GM12878 (cell line): ENCODE results near the gene SLC4A9. TPM values are rescaled to one million over a fixed set of nuclear protein-coding genes. Genes with fewer than 3 reads are reported as not detected.

Experiments used
- ATAC-seq: fragments of 200-7000 bp; cut with Tn5 transposase; 3 replicates; pipeline ENCODE4 v1.9.1; 2020; ENCODE audit warnings: mild to moderate bottlenecking, moderate library complexity
- BruUV-seq: library from RNA; stranded (reverse); fragments of 400-500 nt; replicated peaks from 2 replicates; lab custom pipeline; 2021; lab: Mats Ljungman, UMichigan
- CTCF ChIA-PET: fragments of 300-600 bp; sonication (Branson Sonifier 250); formaldehyde crosslinking; extraction: SDS; loops from one replicate; lab custom pipeline; 2021; ENCODE audit warnings: inconsistent platforms; lab: Yijun Ruan, JAX
- POLR2A ChIA-PET: fragments of 350-600 bp; formaldehyde crosslinking; extraction: SDS; loops from one replicate; lab custom pipeline; 2021; ENCODE audit warnings: inconsistent platforms; lab: Charles Lee
- RAD21 ChIA-PET: fragments of 300-600 bp; sonication (Branson Sonifier 250); formaldehyde crosslinking; loops from one replicate; lab custom pipeline; 2023; ENCODE audit warnings: antibody characterized with exemption; ENCODE audit not compliant: unreplicated experiment; lab: Charles Lee
- SMC1A ChIA-PET: fragments of 300-600 bp; sonication (Branson Sonifier 250); formaldehyde crosslinking; loops from one replicate; lab custom pipeline; 2023; ENCODE audit not compliant: unreplicated experiment, uncharacterized antibody; lab: Charles Lee
- DNase-seq: peaks from one replicate; pipeline ENCODE4 v3.0.0-alpha.2; 2011; ENCODE audit warnings: low read depth, low spot score
- FAIRE-seq: peaks from 3 replicates; lab custom pipeline; 2011; peaks lifted over from hg19 to GRCh38; lab: Jason Lieb, UNC
- H2AFZ ChIP-seq: 2 replicates; pipeline ENCODE4 v1.6.0; 2011; ENCODE audit warnings: low read depth, low read length, control low read depth; ENCODE audit not compliant: control insufficient read depth
- H3K27ac ChIP-seq: 2 replicates; pipeline ENCODE4 v1.5.1; 2011; ENCODE audit warnings: control low read depth; ENCODE audit not compliant: control insufficient read depth, insufficient read depth
- H3K27me3 ChIP-seq, 2 experiments: replicated peaks in 1 of 2; 2 replicates each; pipeline versions ENCODE4 v1.6.0 to v1.6.1; 2011; ENCODE audit warnings: low read length in 1 of 2; ENCODE audit not compliant: control insufficient read depth in 2 of 2, insufficient read depth in 2 of 2
- H3K36me3 ChIP-seq, 2 experiments: 2 replicates each; pipeline ENCODE4 v1.5.1; 2011; ENCODE audit warnings: low read length in 1 of 2; ENCODE audit not compliant: control insufficient read depth in 2 of 2, insufficient read depth in 2 of 2
- H3K4me1 ChIP-seq: 2 replicates; pipeline ENCODE4 v1.6.1; 2011; ENCODE audit warnings: mild to moderate bottlenecking, low read length, moderate library complexity, mixed read lengths; ENCODE audit not compliant: control insufficient read depth, insufficient read depth
- H3K4me2 ChIP-seq: 2 replicates; pipeline ENCODE4 v1.6.0; 2011; ENCODE audit warnings: control low read depth; ENCODE audit not compliant: control insufficient read depth, insufficient read depth
- H3K4me3 ChIP-seq: fragments of 200-600 bp; sonication (generic); 2 replicates; pipeline ENCODE4 v1.5.1; 2016
- H3K79me2 ChIP-seq: 2 replicates; pipeline ENCODE4 v1.6.0; 2011; ENCODE audit warnings: low read length; ENCODE audit not compliant: control insufficient read depth, insufficient read depth
- H3K9ac ChIP-seq: 2 replicates; pipeline ENCODE4 v1.8.0; 2011; ENCODE audit warnings: low read length, control low read depth, mixed read lengths; ENCODE audit not compliant: control insufficient read depth, insufficient read depth
- H3K9me3 ChIP-seq: replicated peaks from 3 replicates; pipeline ENCODE4 v1.5.1; 2011; ENCODE audit warnings: mild to moderate bottlenecking, low read length; ENCODE audit not compliant: control insufficient read depth, insufficient read depth
- H4K20me1 ChIP-seq: 2 replicates; pipeline ENCODE4 v1.6.0; 2011; ENCODE audit not compliant: control insufficient read depth, insufficient read depth
- CBFB ChIP-seq: IDR thresholded peaks from 2 replicates; pipeline ENCODE4 v1.6.1; 2016; ENCODE audit warnings: antibody characterized with exemption, low read depth
- GABPA ChIP-seq: IDR thresholded peaks from 2 replicates; pipeline ENCODE4 v1.6.1; 2014; ENCODE audit warnings: antibody characterized with exemption, low read depth, mild to moderate bottlenecking, inconsistent platforms
- POLR2AphosphoS2 ChIP-seq: IDR thresholded peaks from 2 replicates; pipeline ENCODE4 v1.6.1; 2011; ENCODE audit warnings: low read depth, mild to moderate bottlenecking, low read length, improper control_type of control experiment, moderate library complexity
- RBBP5 ChIP-seq: fragments of 200-600 bp; sonication (generic); conservative IDR thresholded peaks from 2 replicates; pipeline ENCODE4 v1.6.1; 2016
- SMAD5 ChIP-seq: IDR thresholded peaks from 2 replicates; pipeline ENCODE4 v1.6.1; 2016; ENCODE audit warnings: antibody characterized with exemption, low read depth
- TCF3 ChIP-seq: IDR thresholded peaks from 2 replicates; pipeline ENCODE4 v1.6.1; 2012; ENCODE audit warnings: low read depth, mild to moderate bottlenecking, low read length, borderline replicate concordance; ENCODE audit not compliant: insufficient read depth
- TCF7 ChIP-seq: IDR thresholded peaks from 2 replicates; pipeline ENCODE4 v1.6.1; 2014; ENCODE audit warnings: antibody characterized with exemption, borderline replicate concordance
- ZNF24 ChIP-seq: fragments of 450-650 bp; IDR thresholded peaks from 2 replicates; pipeline ENCODE4 v1.6.1; 2017; ENCODE audit warnings: antibody characterized with exemption, mild to moderate bottlenecking
- WGBS: methylation state at CpG from one replicate; pipeline ENCODE4 v1.1.6; 2016; ENCODE audit warnings: low lambda C conversion rate; ENCODE audit not compliant: insufficient replicate concordance, insufficient coverage; ENCODE audit errors: missing lambda C conversion rate; 5-methylcytosine and 5-hydroxymethylcytosine counted together
- in situ Hi-C: fragments of 300-500 bp; cut with MboI; formaldehyde crosslinking; loops from 9 replicates; pipeline ENCODE4 v1.14.3; 2018; ENCODE audit warnings: mixed read lengths
- intact Hi-C: fragments of 100-400 bp; cut with micrococcal nuclease; formaldehyde crosslinking; loops from one replicate; pipeline ENCODE4 v1.14.2; 2022; ENCODE audit not compliant: unreplicated experiment
- polyA plus RNA-seq, 11 experiments: library from polyadenylated mRNA; depleted of rRNA in 4 of 11; unstranded in 6 of 11; stranded (reverse) in 5 of 11; fragments of >200 nt; fragmentation: Nextera tagmentation in 4 of 11; fragmentation: Illumina TruSeq in 1 of 11; extraction: Ambion mirVana in 4 of 11; extraction: Trizol in 1 of 11; gene quantifications; 1 replicate in 1 of 11; 2 replicates in 10 of 11; pipeline versions ENCODE4 v1.2.1 to v1.2.3, GENCODE V29; 2011 to 2016; ENCODE audit warnings: inconsistent platforms in 2 of 11, missing spikeins in 2 of 11, low read depth in 1 of 11
- total RNA-seq, 4 experiments: library from RNA; depleted of rRNA in 3 of 4; stranded (reverse); fragments of >200 nt in 3 of 4; fragmentation: Illumina TruSeq in 1 of 4; extraction: Trizol in 1 of 4; gene quantifications; 2 replicates each; pipeline versions ENCODE4 v1.2.1 to v1.2.3, GENCODE V29; 2013 to 2021
- TF ChIP-seq, protein P1 (sequence below): IDR thresholded peaks from 2 replicates; pipeline ENCODE4 v1.6.1; 2012; ENCODE audit warnings: improper control_type of control experiment, low read depth, low read length; ENCODE audit not compliant: insufficient replicate concordance
- TF ChIP-seq, protein P2 (sequence below): IDR thresholded peaks from 2 replicates; pipeline ENCODE4 v1.6.1; 2012; ENCODE audit warnings: low read depth, low read length, improper control_type of control experiment

Gene SLC4A9
- total and polyA plus RNA-seq, 10 of the 15 experiments (the other 5 are each of a cell fraction or from before 2014, with no cell fraction given): 0.03 to 0.05 (median 0.05) TPM; not detected in 7

DNA sequence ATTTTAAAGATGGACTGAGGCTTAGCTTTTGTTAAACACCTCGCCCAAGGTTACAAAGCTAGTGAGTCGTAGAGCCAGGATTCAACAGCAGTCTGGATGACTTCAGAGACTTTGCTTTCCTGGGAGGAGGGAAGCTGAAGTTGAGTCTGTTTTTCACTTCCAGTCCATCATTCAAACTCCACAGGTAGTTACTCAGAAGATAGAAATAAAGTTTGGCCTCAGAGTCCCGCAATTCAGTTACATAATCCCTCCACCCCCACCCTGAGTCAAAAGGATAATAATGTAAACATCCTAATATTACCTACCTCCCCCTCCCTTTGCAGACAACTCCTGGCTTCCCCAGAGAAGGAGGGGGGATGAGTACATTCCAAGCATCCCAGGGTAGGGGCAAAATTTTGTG is 21.7 kb upstream of the SLC4A9 start:
- WGBS: 95% methylated on average over 3 of the region's 3 CpGs
- FAIRE-seq (no peak), DNase-seq (no peak), ATAC-seq (no peak)
- no peak overlapping the region; the same call in 1 of the 2 replicates for H3K4me2 ChIP-seq
- intact Hi-C loops (no loop called here), in situ Hi-C loops (no loop called here)
- ChIA-PET POLR2A (no interaction called here), SMC1A (interaction anchor here (1.4 to 2.4 kb wide), 2 partner anchors 9 to 10 kb away, joined by 5 to 10 read pairs; partner anchors contain the start of gene HBEGF), RAD21 (interaction anchor here (1.3 to 1.6 kb wide), 2 partner anchors 13 to 94 kb away, joined by 3 to 6 read pairs; no protein-coding TSS in a partner anchor), CTCF (interaction anchor here (1.0 to 2.0 kb wide), 4 partner anchors 8 to 94 kb away, joined by 4 to 5 read pairs (median 4); partner anchors contain the start of gene HBEGF)
- no peak for TF ChIP-seq POLR2AphosphoS2
- TF ChIP-seq CBFB: no peak
- TF ChIP-seq RBBP5: no peak
- TF ChIP-seq, protein P1, sequence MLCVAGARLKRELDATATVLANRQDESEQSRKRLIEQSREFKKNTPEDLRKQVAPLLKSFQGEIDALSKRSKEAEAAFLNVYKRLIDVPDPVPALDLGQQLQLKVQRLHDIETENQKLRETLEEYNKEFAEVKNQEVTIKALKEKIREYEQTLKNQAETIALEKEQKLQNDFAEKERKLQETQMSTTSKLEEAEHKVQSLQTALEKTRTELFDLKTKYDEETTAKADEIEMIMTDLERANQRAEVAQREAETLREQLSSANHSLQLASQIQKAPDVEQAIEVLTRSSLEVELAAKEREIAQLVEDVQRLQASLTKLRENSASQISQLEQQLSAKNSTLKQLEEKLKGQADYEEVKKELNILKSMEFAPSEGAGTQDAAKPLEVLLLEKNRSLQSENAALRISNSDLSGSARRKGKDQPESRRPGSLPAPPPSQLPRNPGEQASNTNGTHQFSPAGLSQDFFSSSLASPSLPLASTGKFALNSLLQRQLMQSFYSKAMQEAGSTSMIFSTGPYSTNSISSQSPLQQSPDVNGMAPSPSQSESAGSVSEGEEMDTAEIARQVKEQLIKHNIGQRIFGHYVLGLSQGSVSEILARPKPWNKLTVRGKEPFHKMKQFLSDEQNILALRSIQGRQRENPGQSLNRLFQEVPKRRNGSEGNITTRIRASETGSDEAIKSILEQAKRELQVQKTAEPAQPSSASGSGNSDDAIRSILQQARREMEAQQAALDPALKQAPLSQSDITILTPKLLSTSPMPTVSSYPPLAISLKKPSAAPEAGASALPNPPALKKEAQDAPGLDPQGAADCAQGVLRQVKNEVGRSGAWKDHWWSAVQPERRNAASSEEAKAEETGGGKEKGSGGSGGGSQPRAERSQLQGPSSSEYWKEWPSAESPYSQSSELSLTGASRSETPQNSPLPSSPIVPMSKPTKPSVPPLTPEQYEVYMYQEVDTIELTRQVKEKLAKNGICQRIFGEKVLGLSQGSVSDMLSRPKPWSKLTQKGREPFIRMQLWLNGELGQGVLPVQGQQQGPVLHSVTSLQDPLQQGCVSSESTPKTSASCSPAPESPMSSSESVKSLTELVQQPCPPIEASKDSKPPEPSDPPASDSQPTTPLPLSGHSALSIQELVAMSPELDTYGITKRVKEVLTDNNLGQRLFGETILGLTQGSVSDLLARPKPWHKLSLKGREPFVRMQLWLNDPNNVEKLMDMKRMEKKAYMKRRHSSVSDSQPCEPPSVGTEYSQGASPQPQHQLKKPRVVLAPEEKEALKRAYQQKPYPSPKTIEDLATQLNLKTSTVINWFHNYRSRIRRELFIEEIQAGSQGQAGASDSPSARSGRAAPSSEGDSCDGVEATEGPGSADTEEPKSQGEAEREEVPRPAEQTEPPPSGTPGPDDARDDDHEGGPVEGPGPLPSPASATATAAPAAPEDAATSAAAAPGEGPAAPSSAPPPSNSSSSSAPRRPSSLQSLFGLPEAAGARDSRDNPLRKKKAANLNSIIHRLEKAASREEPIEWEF: no peak
- no peak for TF ChIP-seq TCF3
- TF ChIP-seq TCF7: no peak
- TF ChIP-seq GABPA: no peak
- TF ChIP-seq SMAD5: no peak
- TF ChIP-seq ZNF24: no peak
- TF ChIP-seq, protein P2, sequence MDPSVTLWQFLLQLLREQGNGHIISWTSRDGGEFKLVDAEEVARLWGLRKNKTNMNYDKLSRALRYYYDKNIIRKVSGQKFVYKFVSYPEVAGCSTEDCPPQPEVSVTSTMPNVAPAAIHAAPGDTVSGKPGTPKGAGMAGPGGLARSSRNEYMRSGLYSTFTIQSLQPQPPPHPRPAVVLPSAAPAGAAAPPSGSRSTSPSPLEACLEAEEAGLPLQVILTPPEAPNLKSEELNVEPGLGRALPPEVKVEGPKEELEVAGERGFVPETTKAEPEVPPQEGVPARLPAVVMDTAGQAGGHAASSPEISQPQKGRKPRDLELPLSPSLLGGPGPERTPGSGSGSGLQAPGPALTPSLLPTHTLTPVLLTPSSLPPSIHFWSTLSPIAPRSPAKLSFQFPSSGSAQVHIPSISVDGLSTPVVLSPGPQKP: no peak
- H2AFZ ChIP-seq: no peak overlapping the region
- no peaks in the 10 kb centered on the region; a peak in 2 of 4 replicates for H3K36me3 ChIP-seq
- H3K9ac ChIP-seq: no peak overlapping the region
- no peaks in the 10 kb centered on the region for H3K27me3 ChIP-seq
- H3K4me1 ChIP-seq: peaks cover 33% of the 10 kb centered on the region
- no peaks in the 10 kb centered on the region for H3K9me3 ChIP-seq
- BruUV-seq: no TSS peak
- no peak overlapping the region for H3K4me3 ChIP-seq
- H3K27ac ChIP-seq: no peak overlapping the region
- H3K79me2 ChIP-seq: peaks cover 3% of the 10 kb centered on the region
- no peaks in the 10 kb centered on the region for H4K20me1 ChIP-seq
